Stimulated activated CD4-positive, alpha-beta T cell treated with anti-CD3 and anti-CD28 coated beads, Interleukin-2, amount 100 ng/mL, for 4 hours (primary cell): ENCODE data around the gene PCDHGC5.

ENCODE experiments used
- DNase-seq: peaks from one replicate; pipeline ENCODE4 v3.0.0-alpha.2; 2020; ENCODE audit warnings: low read depth

PCDHGC5 gene

DNA sequence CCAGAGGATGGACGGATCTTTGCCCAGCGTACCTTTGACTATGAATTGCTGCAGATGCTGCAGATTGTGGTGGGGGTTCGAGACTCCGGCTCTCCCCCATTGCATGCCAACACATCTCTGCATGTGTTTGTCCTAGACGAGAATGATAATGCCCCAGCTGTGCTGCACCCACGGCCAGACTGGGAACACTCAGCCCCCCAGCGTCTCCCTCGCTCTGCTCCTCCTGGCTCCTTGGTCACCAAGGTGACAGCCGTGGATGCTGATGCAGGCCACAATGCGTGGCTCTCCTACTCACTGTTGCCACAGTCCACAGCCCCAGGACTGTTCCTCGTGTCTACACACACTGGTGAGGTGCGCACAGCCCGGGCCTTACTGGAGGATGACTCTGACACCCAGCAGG, 1.9 kb downstream of the PCDHGC5 start:
- DNase-seq = no peak

DNA sequence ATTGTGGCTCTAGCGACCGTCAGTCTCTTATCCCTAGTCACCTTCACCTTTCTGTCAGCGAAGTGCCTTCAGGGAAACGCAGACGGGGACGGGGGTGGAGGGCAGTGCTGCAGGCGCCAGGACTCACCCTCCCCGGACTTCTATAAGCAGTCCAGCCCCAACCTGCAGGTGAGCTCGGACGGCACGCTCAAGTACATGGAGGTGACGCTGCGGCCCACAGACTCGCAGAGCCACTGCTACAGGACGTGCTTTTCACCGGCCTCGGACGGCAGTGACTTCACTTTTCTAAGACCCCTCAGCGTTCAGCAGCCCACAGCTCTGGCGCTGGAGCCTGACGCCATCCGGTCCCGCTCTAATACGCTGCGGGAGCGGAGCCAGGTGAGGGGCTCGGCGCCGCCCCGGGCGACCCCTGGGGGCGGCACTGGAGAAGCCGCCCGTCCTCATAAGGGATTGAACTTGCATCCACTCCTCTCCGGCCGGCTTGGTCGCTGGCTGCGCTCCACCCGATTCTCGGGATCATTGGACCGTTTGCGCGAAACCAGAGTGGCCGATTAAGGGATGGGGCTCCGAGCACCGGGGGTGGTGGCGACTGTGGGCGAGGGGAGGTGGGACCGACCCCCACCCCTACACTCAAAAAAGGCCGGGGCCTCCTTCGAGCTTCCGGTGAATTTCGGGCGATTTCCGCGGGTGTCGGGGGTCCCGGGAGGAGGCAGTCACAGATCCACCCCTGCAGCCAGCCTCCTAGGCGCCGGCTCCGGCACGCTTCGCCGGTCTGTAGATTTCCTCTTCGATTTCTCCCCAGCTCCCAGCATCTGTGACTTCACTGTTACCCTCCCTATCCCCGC, 2.7 kb downstream of the PCDHGC5 start:
- no peak for DNase-seq

DNA sequence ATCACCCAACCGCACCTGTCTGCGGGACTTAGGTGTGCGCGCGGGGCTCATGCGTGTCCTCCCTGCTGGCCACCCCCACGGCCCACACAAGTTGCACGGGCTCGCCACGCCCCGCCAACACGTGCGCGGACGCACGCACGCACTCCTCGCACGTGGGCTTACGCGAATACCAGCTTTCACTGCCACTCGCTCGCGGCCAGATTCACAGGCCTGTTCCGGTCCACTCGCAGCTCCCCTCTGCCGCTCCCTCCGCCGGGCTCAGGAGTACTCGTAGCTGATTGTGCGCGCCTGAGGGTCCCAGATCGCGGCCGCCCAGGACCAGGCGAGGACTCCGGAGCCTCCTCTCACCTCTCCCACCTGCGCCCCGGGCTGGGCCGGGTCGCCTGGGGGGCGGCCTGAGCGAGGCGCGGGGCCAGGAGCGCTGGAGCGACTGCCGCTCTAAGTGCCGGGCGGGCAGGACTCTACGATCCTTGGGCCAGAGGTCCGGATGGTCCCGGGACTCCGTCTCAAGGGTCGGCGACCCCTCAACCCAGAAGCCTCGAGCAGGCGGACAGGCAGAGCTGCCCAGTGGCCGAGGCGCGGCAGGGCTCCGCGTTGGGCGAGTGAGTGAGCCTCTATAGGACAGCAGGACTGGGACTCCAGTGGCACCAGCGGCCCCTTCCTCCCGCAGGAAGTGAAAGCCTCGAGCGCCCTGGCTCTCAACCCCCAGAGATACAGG, 3.4 kb downstream of the PCDHGC5 start:
- peak; percentile 41 for DNase-seq

DNA sequence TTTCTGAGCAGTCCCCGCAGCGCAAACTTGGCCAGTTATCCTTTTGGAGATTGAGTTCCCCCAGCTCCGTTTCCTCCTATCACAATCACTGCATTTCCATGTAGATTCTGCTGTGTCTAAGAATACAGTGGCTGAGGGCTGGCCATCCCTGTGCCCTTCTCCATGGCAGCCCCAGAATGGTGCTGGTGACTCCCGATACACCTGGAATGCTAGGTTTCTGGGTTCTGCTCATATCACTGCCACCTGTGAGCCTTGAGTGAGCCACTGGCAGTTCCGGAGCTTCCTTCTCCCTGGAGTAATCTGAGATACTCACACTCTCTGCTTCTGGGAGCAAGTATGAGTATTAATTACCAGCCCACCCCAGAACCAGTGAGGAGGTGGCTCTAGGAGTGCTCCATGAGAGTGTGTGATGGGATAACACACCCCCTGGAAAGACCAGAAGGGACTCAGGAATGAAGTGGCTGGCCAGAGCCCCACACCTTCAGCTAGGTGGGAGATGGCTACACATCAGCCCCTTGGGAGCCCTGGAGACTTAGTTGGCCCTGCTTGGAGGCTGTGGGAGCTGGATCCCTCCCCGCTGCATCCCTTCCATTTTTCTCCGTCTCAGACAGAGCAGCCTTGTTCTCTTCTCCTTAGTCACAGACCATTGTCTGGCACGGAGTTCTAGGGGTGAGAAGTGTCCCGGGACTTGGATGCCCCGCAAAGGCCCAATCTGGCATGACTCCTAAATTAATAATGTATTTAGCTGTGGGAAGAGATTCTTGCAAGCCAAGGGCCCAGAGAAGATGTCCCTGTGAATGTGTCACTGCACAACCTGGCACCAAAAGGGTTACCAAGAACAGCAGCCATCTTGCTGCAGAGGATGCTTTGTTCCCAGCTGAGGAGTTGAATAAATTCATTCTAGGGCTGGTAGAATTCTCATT, 4.9 kb downstream of the PCDHGC5 start:
- DNase-seq = no peak

- no peak for DNase-seq
These were observed 6.0 kb downstream of the PCDHGC5 start for GRCh38 chr5:141494761-141495452.

DNA sequence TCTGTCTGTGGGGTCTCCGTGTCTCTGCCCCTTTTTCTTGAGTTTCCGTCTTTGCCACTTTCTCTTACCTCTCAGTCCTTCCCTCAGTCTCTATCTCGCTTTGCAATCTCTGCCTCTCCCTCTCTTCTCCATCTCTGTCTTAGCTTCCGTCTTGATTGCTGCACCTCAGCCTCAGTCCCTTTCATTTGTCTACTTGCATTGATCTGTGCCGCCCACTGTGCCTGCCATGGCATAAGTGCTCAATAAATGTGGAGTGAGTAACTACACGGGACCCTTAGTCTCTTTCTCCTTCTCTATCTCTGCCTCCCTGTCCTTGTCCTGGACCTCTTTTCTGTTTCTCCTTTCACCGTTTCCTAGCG, 6.6 kb downstream of the PCDHGC5 start:
- DNase-seq = no peak

DNA sequence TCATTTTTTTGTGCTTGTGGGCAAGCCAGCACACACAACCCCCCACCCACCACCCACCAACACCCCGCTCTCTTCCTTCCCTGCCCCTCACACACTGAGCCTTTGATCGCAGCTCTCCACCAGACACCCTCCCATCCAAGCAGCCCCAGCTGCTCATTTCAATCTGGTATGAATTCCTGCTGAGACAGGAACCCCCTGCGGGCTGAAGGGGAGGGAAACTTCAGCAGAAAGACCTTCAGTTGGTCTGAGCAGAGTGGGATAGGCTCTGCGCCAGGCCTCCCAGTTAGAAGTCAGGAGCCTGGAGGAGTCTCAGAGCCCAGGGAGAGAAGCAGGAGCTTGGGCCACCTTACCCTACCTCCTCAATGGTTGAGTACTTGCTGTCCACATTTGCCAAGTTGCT, 7.2 kb downstream of the PCDHGC5 start:
- no peak for DNase-seq

GRCh38 chr5:141501761-141502160, 12.9 kb downstream of the PCDHGC5 start:
- DNase-seq = no peak

DNA sequence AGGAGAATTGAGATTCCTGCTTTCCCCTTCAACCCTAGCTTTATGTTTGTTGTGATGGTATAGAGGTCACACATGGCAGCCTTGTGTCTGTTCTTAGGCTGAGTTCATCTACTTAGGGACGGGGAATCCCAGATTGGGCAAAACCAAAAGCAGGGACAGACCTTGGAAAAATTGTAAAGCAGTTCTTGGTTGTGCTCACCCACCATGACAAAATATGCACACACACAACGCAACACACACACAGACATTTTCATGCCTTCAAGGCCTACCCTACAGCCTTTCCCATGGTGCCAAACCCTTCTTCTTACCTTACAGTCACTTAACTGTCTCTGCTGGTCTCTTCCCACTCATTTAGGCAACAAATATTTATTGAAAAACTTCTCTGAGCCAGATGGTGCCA, 14.8 kb downstream of the PCDHGC5 start:
- DNase-seq = no peak

DNA sequence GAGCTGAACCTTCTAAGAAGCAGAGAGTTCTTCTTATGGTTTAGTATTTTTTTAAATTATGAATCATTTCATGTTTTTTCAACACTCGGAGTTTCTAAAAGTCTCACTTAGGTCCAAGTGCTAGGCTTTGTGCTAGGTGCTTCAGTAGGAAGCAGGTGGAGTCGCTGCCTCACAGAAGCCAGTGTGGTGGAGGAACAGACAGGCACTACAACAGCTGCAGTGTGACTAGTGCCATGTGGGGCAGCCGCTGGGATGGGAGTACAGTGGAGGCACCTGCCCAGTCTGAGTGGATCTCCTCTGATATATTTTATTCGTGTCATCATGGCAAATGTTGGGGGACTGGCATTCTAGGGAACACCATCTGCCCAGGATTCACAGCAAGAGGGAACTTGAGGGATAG, 15.3 kb downstream of the PCDHGC5 start:
- no peak for DNase-seq

DNA sequence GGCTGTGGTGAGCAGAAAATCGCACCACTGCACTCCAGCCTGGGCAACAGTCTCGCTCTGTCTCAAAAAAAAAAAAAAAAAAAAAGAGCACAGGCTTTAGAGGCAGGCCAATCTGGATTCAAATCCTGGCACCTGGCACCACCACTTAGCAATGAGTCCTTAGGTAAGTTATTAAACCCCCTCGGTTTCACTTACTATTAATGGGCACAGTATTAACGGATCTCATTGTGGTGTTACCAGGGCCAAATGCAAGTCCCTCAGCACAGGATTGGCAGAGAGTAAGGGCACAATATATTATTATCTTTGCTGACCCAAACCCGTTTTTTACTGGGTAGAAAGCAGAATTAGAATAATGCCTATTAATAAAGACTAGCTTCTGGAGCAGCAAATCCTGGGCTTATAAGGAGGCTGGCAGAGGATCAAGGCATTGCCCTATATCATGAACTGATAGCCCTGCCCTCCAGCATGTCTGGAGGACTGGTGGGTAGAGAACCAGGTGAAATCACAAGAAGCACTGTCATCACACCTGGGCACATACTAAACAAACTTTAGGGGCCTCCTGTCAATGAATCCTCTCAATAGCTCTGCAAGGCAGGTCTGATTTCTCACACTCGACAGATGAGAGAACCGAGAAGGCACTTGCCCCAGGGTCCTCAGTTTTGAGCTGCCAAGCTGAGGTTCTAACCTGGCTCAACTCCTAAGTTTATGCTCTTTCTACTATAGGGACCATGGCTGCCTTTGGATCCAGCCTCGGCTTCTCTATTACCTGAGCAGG, 17.7 kb downstream of the PCDHGC5 start:
- no peak for DNase-seq

DNA sequence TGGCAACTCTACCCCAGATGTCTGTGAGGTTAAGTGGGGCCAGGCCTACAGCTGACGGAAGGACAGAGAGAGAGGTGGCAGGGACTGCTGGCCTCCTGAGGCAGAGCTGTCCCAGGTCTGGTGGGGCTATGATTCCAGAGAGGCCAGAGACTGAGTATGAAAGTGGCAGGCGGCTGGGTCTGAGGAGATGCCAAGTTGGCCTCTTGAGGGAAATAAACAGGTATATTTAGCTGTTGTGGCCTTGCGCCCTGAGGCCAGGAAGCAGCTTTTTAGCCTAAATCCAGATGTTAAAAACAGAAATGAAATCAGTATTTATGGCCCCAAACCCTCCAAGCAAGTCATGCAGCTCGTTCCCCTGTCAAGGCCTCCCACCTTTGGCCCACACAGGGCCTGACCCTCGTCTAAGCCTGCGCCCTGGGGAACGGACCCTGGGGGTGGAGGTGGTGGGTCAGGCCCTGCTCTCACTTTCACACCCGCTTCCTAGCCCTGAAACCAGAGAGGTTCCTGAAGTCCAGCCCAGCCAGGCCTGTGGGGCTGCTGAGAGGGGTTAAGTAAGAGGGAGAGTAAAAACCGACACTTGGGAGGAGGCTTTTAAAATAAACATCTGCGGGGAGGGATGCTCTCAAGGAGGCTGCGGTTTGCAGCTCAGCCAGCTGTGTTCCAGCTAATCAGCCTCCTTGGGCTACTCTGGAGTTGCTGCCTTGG, 18.7 kb downstream of the PCDHGC5 start:
- no peak for DNase-seq

- DNase-seq = no peak
These were observed 19.5 kb downstream of the PCDHGC5 start for GRCh38 chr5:141508440-141508797.

DNA sequence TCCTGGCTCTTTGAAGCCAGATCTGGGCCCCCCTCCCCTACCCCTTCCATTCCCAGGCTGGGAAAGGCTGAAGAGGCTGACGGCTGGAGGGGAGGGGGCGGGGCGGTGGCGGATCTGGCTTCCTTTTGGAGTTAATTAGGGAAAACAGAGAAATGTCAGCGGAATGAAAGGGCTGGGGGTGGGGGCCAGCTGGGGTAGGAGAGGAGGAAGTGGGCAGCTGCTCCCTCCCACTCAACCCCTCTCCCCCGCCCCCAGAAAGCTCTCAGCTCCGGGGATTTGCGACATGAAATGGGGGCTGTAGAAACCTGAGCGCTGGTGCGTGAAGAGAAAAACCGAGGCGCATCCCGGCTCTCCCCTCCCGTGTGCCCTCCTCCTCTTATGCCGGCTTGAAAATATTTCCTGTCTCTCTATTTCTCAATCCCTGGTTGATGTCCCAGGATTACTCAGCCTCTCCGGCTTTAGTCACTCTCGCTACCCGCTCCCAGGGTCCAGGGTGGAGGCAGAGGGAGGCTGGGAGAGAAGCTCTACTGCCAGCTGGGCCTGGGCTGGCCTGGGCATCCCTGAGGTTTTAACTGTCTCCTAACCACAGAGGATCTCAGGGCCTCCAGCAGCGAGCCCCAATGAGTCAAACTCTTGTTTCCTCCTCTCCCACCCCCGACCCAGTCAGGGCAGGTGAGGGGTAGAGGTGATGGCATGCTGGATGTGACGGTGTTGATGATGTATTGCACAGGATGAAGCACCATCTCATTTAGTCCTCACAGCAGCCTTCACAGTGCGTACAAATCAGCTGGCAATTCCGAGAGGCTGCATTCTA, 20.1 kb downstream of the PCDHGC5 start:
- DNase-seq = no peak

GRCh38 chr5:141510160-141510559, 21.3 kb downstream of the PCDHGC5 start:
- no peak for DNase-seq

DNA sequence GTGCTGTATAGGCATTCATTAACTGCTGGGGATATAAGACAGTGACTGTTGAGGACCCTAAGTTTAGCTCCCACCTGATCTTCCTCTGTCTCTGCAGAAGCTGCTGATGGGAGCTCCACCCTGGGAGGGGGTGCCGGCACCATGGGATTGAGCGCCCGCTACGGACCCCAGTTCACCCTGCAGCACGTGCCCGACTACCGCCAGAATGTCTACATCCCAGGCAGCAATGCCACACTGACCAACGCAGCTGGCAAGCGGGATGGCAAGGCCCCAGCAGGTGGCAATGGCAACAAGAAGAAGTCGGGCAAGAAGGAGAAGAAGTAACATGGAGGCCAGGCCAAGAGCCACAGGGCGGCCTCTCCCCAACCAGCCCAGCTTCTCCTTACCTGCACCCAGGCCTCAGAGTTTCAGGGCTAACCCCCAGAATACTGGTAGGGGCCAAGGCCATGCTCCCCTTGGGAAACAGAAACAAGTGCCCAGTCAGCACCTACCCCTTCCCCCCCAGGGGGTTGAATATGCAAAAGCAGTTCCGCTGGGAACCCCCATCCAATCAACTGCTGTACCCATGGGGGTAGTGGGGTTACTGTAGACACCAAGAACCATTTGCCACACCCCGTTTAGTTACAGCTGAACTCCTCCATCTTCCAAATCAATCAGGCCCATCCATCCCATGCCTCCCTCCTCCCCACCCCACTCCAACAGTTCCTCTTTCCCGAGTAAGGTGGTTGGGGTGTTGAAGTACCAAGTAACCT, 22.1 kb downstream of the PCDHGC5 start:
- no peak for DNase-seq

GRCh38 chr5:141511771-141512325, 23.0 kb downstream of the PCDHGC5 start:
- DNase-seq = no peak

GRCh38 chr5:141512390-141512910, 23.6 kb downstream of the PCDHGC5 start:
- DNase-seq = peak; percentile 74
